Measurements from ENCODE around the gene DIP2C.
"Not testable (repeated sequence)": the region's sequence is repeated elsewhere in the genome, so short reads cannot be mapped to it uniquely, and the experiment has no call there.

The DIP2C gene

DNA sequence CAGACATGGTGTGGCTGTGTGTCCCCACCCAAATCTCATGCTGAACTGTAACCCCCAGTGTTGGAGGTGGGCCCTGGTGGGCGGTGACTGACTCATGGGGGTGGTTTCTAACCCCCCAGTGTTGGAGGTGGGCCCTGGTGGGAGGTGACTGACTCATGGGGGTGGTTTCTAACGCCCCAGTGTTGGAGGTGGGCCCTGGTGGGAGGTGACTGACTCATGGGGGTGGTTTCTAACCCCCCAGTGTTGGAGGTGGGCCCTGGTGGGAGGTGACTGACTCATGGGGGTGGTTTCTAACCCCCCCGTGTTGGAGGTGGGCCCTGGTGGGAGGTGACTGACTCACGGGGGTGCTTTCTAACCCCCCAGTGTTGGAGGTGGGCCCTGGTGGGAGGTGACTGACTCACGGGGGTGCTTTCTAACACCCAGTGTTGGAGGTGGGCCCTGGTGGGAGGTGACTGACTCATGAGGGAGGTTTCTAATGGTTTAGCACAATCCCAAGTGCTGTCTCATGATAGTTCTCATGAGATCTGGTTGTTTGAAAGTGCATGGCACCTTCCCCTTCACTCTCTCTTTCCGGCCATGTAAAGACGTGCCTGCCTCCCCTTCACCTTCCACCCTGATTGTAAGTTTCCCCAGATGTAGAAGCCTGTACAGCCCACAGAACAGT lies 78.7 kb downstream of the DIP2C start:
- not testable (repeated sequence) for DNase-seq (ENCODE audit: low read depth)

DNA sequence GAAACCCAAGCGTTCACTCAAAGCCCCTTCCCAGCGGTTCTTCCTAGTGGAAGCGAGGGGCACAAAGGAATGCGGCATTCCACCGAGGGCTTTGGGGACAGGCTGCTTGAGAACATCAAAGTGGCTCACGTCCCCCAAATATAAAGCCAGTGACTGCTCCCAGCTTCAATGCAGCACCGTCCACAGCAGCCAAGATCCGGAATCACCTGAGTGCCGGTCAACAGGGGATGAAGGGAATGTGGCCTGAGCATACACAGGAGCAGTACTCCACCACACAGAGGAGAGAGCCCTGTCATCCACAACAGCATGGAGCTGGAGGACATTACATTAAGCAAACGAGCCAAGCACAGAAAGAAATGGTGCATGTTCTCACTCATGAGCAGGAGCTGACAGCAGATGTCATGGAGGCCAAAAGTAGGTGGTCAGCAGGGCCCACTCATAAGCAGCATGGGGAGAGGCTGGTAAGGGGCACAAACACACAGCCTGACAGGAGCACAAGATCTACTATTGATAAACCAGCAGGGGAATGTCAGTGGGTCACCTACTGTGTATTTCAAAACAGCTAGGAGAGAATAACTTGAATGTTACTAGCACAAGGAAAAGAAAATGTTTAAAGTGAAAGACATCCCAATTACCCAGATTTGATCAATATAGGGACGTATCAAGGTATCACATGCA lies 79.5 kb downstream of the DIP2C start:
- no peak for DNase-seq (ENCODE audit: low read depth)

- no peak for DNase-seq (ENCODE audit: low read depth)
These were observed 80.2 kb downstream of the DIP2C start for GRCh38 chr10:609262-609658.

DNA sequence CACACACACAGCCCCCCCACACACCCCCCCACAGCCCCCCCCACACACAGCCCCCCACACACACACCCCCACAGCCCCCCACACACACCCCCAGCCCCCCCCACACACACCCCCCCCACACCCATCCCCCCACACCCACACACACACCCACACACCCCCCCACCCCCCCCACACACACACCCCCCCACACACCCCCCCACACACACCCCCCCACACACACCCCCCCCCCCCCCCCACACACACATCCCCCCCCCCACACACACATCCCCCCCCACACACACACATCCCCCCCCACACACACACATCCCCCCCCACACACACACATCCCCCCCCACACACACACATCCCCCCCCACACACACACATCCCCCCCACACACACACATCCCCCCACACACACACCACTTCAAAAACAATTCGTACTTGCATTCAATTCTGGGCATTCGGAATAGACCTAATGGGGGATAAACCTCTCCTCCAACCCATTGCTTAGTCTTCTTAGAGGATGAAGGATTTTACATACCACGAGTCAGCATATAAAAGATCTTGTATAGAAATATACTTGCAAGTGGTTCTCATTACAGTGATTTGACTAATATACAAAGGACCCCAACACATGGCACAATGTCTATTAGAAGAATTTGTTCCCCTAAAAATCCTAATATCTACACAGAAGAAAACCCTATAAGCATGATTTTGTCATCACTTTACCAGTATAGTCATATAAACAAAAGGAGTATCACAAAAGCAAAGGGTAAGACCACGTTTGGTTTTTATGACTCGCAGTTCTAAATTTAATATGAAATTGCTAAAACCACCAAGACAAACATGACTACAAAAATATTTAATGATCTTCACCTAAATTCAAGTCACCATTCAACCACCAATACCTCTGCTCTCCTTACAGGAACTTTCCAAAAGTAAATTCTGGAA lies 80.9 kb downstream of the DIP2C start:
- DNase-seq (ENCODE audit: low read depth), result no peak

GRCh38 chr10:607545-608185 lies 81.8 kb downstream of the DIP2C start:
- DNase-seq (ENCODE audit: low read depth), result no peak

GRCh38 chr10:606762-607544 lies 82.5 kb downstream of the DIP2C start:
- no peak for DNase-seq (ENCODE audit: low read depth)

GRCh38 chr10:605632-606325 lies 83.7 kb downstream of the DIP2C start:
- DNase-seq (ENCODE audit: low read depth), result no peak

DNA sequence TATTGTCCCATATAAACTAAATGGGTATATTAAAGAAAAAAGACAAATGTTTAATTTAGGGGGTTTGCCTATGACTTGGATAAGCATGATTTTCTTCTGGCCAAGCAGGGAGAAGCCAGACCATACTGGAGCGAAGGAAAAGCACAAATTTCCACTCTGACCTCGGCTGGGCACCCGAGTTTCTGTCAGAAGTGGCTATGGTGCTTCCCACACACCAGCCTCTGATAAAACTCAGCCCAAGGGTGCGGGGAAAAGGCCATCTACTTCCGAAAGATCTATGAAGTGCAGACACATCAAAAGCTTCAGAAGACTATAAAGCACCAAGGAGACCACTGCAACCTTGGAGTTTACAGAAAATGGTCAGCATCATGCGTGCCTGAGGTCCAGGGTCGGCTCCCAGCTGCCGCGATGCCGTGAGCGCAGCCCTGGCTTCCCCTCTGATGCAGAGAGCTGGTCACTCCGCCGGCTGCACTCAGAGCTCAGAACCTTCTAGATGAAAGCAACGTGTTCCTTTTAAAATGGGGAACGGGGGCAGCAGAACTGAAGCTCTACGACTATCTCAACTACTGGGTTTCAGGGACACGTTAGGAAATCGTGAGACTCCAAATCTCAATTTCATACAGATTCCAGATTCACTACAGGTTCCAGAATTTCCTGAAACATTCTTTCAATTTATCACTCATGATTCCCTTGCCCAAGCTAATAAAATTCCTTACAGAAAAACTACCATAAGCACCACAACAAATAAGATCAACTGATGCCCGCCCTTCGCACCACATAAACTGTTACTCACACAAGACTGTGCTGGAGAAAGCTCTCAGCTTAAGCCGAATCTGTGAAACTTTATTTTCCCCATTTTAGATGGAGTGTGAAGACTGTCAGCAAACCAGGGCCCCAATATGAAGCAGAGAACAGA lies 84.5 kb downstream of the DIP2C start:
- no peak for DNase-seq (ENCODE audit: low read depth)

GRCh38 chr10:603745-604144 lies 85.7 kb downstream of the DIP2C start:
- no peak for DNase-seq (ENCODE audit: low read depth)

- DNase-seq (ENCODE audit: low read depth), result no peak
These were observed 87.0 kb downstream of the DIP2C start for GRCh38 chr10:602391-603005.

DNA sequence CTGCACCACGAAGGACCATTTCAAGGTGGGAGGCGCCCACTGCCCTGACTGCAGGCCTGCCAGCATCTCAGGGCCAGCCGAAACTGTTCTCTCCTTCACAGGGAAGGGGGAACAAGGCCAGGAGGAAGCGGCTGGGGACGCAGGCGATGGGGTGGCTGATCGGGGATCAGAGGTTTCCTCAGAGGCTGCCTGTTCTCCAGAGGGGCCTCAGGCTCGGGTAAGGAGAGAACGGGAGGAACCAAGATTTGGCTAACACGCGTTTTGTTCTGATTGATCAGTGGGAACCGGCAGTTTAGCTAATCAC lies 87.9 kb downstream of the DIP2C start:
- DNase-seq (ENCODE audit: low read depth), result no peak

GRCh38 chr10:600876-601659 lies 88.4 kb downstream of the DIP2C start:
- DNase-seq (ENCODE audit: low read depth), result no peak

DNA sequence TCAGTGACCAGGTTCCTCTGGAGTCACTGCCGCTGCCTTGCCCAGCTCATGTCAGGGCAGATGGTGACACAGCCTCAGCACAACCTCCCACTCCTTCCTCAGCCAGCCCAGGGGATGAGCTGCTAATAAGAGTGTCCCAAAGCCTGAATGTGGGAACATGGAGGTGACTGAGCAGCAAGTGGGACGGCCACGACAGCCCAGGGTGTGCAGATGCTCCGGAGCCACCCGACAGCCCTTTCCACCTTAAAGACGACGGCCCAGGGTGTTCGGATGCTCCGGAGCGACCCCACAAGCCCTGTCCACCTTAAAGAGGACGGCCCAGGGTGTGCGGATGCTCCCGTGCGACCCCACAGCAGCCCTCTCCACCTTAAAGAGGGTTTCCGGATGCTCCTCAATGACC lies 89.2 kb downstream of the DIP2C start:
- no peak for DNase-seq (ENCODE audit: low read depth)

GRCh38 chr10:599767-600166 lies 89.7 kb downstream of the DIP2C start:
- DNase-seq (ENCODE audit: low read depth), result no peak

GRCh38 chr10:598415-599170 lies 90.9 kb downstream of the DIP2C start:
- no peak for DNase-seq (ENCODE audit: low read depth)

DNA sequence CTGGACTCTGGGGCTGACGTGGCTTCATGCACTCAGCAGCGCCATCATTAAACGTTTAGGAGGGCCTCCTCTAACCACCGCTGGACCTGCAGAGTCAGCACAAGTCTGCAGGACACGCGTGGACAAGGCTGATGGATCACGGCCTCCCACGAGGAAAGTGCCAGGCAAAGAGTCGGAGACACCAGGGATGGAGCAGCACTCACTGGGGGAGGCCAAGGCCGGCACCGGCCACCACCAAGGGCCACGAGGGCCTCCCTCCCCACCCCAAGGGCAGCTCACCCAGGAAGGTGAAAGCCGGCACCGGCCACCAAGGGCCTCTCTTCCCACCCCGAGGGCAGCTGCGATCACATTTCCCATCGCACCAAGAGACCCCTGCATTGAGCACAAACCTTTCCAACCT lies 91.5 kb downstream of the DIP2C start:
- no peak for DNase-seq (ENCODE audit: low read depth)

DNA sequence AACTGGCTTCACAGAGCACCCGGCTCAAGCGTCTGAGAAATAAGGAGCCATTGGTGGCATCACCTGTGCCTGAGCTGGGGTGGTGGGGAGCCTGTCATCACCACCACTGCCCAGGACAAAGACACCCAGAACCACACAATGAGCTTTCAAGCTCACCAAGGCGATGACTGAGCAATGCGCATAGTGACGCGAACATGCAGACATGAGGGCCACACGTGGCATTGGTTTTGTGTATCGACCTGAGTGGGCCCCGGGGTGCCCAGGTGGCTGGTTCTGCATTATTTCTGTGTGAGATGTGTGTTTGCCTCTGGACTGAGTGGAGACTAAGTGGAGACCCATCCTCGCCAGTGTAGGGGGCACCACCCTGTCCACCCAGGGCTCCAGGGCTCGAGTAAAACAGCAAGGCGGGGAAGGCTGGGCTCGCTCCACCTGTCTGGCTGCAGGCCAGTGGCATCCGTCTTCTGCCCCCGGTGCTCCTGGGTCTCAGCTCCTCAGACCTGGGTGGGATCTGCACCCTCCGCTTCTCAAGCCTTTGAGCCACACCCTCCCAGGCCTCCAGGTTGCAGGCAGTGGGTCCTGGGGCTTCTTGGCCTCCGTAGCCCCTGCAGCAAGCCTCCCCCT lies 92.6 kb downstream of the DIP2C start:
- DNase-seq (ENCODE audit: low read depth), result no peak

GRCh38 chr10:596131-596530 lies 93.3 kb downstream of the DIP2C start:
- DNase-seq (ENCODE audit: low read depth), result not testable (repeated sequence)

Data from stimulated activated CD8-positive, alpha-beta memory T cell treated with anti-CD3 and anti-CD28 coated beads, Interleukin-12 subunit alpha, Interleukin-12 subunit beta, amount 100 ng/mL, for 1 hour (primary cell).